NT2/D1 (cell line): Measurements from ENCODE around the gene PODN.

Experiments used
- DNase-seq: peaks from one replicate; pipeline ENCODE4 v3.0.0-alpha.2; 2011; ENCODE audit warnings: low read depth, low spot score
- H3K27me3 ChIP-seq: 2 replicates; pipeline ENCODE4 v1.6.0; 2011; ENCODE audit warnings: mild to moderate bottlenecking; ENCODE audit not compliant: insufficient read length, insufficient read depth
- H3K36me3 ChIP-seq: 2 replicates; pipeline ENCODE4 v1.6.1; 2011; ENCODE audit warnings: mild to moderate bottlenecking, low read length, mixed read lengths; ENCODE audit not compliant: insufficient read depth, insufficient read length
- H3K4me1 ChIP-seq: 2 replicates; pipeline ENCODE4 v1.5.1; 2011; ENCODE audit not compliant: insufficient read depth, insufficient read length
- H3K4me3 ChIP-seq: 2 replicates; pipeline ENCODE4 v1.5.1; 2011; ENCODE audit warnings: low read depth; ENCODE audit not compliant: insufficient read length
- H3K9ac ChIP-seq: 2 replicates; pipeline ENCODE4 v1.6.0; 2011; ENCODE audit warnings: low read depth; ENCODE audit not compliant: insufficient read length
- H3K9me3 ChIP-seq: 2 replicates; pipeline ENCODE4 v1.5.1; 2011; ENCODE audit warnings: mild to moderate bottlenecking, low read length; ENCODE audit not compliant: insufficient read depth
- SUZ12 ChIP-seq: IDR thresholded peaks from 2 replicates; pipeline ENCODE4 v1.6.1; 2011; ENCODE audit not compliant: insufficient read length, insufficient read depth; ENCODE audit errors: extremely low read depth
- YY1 ChIP-seq: IDR thresholded peaks from 2 replicates; pipeline ENCODE4 v1.6.1; 2011; ENCODE audit not compliant: insufficient read length, insufficient read depth
- ZNF274 ChIP-seq: IDR thresholded peaks from 2 replicates; pipeline ENCODE4 v1.6.1; 2011; ENCODE audit warnings: mild to moderate bottlenecking, low read depth, low read length

The PODN gene

DNA sequence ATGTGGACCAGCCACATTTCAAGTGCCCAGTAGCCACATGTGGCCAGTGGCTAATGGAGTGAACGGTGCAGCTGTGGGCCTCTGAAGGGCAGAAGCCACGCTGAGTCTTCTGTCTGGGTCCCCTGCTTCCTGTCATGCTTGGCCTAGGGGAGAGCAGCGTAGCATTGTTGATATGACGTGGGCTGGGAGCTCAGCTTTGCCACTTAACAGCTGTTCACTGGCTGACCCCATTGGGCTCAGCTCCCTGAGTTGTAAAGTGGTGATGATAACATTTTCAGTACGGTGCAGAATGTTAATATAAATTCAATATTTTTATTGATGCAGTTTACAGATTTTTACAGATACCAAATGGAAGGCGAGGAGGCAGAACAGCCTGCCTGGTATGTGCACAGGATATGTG lies 4.5 kb downstream of the PODN start:
- no peak overlapping the region for H3K4me3 ChIP-seq
- peaks cover 39% of the 10 kb centered on the region for H3K27me3 ChIP-seq
- H3K36me3 ChIP-seq, result no peaks in the 10 kb centered on the region
- H3K4me1 ChIP-seq, result peaks cover 2% of the 10 kb centered on the region
- DNase-seq, result no peak
- H3K9me3 ChIP-seq, result no peaks in the 10 kb centered on the region
- H3K9ac ChIP-seq, result no peak overlapping the region
- TF ChIP-seq ZNF274 (no peak), SUZ12 (no peak), YY1 (no peak)

GRCh38 chr1:53066891-53067738 lies 5.1 kb downstream of the PODN start:
- peaks cover 33% of the 10 kb centered on the region for H3K27me3 ChIP-seq
- no peaks in the 10 kb centered on the region for H3K36me3 ChIP-seq
- TF ChIP-seq YY1, result no peak
- TF ChIP-seq ZNF274, result no peak
- TF ChIP-seq SUZ12, result no peak
- H3K4me1 ChIP-seq, result no peaks in the 10 kb centered on the region
- DNase-seq, result no peak
- H3K9me3 ChIP-seq, result no peaks in the 10 kb centered on the region
- H3K4me3 ChIP-seq, result no peak overlapping the region
- H3K9ac ChIP-seq, result no peak overlapping the region

DNA sequence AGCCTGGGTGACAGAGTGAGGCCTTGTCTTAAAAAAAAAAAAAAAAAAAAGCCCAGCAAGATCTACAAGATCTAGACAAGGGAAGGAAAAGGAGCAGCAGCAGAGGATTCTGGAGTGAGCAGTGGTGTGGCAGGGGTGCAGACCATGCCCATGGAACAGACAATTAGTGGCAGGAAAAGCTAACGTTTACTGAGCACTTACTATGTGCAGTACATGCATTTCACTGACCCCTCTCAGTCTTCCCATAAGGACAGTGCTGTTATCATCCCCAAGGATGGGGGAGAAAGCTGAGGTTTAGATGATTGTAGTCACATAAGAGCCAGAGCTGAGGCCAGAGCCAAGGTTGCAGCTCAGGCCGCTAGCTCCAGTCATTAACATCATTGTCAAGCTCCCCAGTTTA lies 5.9 kb downstream of the PODN start:
- TF ChIP-seq ZNF274 (no peak), SUZ12 (no peak), YY1 (no peak)
- no peaks in the 10 kb centered on the region for H3K9me3 ChIP-seq
- no peak overlapping the region for H3K9ac ChIP-seq
- H3K4me1 ChIP-seq, result no peaks in the 10 kb centered on the region
- peaks cover 25% of the 10 kb centered on the region for H3K27me3 ChIP-seq
- no peak overlapping the region for H3K4me3 ChIP-seq
- DNase-seq, result no peak
- H3K36me3 ChIP-seq, result no peaks in the 10 kb centered on the region

DNA sequence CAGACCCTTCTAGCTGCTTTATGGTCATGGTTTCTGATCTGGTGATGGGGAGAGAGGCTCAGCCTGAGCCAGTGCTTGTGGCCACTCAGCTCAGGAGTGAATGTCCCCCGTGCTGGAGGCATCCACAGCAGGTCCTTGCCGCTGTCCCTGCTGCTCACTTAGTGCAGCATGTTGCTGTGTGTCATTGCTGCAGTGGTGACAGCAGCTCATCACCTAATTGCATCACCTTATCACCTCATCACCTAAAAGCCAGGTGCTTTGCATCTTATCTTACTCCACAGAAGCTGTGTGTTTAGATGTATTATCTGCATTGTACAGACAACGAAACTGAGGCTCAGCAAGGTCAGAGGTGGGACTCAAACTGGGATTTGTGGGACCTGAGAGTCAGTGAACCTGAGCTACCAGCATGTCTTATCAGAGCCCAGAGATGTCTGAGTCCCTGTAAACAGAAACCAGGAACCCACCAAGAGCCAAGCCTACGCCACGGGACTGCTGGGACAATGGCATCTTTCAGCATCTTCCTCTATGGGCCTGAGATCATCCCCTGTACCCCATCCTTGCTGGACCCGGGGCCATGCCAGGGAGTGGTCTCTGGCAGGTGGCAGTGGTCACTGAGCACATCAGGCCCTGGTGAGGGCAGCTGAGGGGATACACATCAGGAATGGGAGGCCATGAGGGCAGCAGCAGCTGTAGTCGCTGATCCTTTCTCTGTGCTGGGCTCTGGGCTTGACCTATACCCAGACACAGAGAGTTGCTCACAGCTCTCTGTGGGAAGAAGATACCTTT lies 6.5 kb downstream of the PODN start:
- Histone ChIP-seq H3K9me3 (no peaks in the 10 kb centered on the region), H3K4me1 (no peaks in the 10 kb centered on the region), H3K36me3 (no peaks in the 10 kb centered on the region), H3K27me3 (peaks cover 19% of the 10 kb centered on the region), H3K4me3 (no peak overlapping the region), H3K9ac (no peak overlapping the region)
- TF ChIP-seq YY1 (no peak), ZNF274 (no peak), SUZ12 (no peak)
- no peak for DNase-seq

DNA sequence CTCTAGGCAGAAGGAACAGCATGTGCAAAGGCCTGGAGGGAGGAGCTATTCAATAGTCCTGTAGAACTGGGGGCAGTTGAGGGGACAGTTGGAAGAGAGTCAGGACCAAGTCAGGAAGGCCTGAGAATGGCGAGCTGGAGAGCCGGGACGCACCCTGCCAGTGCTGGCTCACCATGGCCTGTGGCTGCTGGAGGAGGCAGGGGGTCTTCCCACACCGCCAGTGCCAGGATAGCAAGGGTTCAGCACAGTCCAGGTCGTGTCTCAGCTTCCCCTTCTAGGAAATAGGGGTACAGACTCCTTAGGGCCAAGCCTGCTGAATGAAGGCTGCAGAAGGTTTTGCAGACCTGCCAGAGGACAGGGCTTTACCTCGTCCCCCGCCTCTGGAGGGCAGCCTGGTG lies 7.3 kb downstream of the PODN start:
- Histone ChIP-seq H3K36me3 (no peaks in the 10 kb centered on the region), H3K4me3 (no peak overlapping the region), H3K9me3 (no peaks in the 10 kb centered on the region), H3K4me1 (peaks cover 5% of the 10 kb centered on the region), H3K27me3 (peaks cover 12% of the 10 kb centered on the region), H3K9ac (no peak overlapping the region)
- TF ChIP-seq SUZ12 (no peak), YY1 (no peak), ZNF274 (no peak)
- no peak for DNase-seq

DNA sequence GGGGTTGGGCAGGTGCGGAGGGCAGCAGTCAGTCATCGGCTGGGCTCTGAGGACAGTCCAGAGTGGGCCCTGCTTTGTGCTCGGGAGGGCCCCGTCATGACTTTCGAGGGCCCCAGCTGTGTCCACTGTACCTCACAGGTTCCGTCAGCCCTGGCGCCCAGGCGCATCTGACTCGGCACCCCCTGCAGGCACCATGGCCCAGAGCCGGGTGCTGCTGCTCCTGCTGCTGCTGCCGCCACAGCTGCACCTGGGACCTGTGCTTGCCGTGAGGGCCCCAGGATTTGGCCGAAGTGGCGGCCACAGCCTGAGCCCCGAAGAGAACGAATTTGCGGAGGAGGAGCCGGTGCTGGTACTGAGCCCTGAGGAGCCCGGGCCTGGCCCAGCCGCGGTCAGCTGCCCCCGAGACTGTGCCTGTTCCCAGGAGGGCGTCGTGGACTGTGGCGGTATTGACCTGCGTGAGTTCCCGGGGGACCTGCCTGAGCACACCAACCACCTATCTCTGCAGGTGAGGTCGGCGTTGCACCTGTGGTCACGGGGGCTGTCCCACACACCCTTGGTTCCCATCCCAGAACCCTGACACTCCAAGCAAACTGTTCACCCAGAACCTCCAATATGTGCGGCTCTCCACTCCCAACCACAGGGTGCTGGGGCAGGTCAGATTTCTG lies 7.8 kb downstream of the PODN start:
- peaks cover 6% of the 10 kb centered on the region for H3K27me3 ChIP-seq
- no peak overlapping the region for H3K4me3 ChIP-seq
- peaks cover 8% of the 10 kb centered on the region for H3K4me1 ChIP-seq
- H3K9me3 ChIP-seq, result no peaks in the 10 kb centered on the region
- no peak for DNase-seq
- no peak overlapping the region for H3K9ac ChIP-seq
- TF ChIP-seq ZNF274 (no peak), SUZ12 (no peak), YY1 (no peak)
- no peaks in the 10 kb centered on the region for H3K36me3 ChIP-seq
